ENCODE measurements around the gene ZNF766. TPM values are rescaled to one million over a fixed set of nuclear protein-coding genes. Genes with fewer than 3 reads are reported as not detected.

The ZNF766 gene
- total and polyA plus RNA-seq, 2 of the 13 experiments (the other 11 are each of a cell fraction or from before 2014, with no cell fraction given) = 5.2 to 10.3 TPM

GRCh38 chr19:52296773-52297600, 27.6 kb downstream of the ZNF766 start, which contains the start of gene ZNF480 (continued):
- TF ChIP-seq ZFP36L2 (CRISPR knock-in tag; IDR thresholded peaks at IDR 0.05) (no peak), FOXA1 (IDR thresholded peaks at IDR 0.05) (no peak), FOXA1 (CRISPR knock-in tag; IDR thresholded peaks at IDR 0.05) (no peak), GABPB1 (CRISPR knock-in tag; IDR thresholded peaks at IDR 0.05) (peak; percentile 77), MLXIP (CRISPR knock-in tag; IDR thresholded peaks at IDR 0.05; ENCODE audit: borderline replicate concordance) (no peak), KDM2A (CRISPR knock-in tag; IDR thresholded peaks at IDR 0.05; ENCODE audit: borderline replicate concordance, low read depth) (peak; percentile 5; the same call in 1 of the 2 replicates), MTA3 (CRISPR knock-in tag; IDR thresholded peaks at IDR 0.05) (no peak), ZC3H4 (CRISPR knock-in tag; IDR thresholded peaks at IDR 0.05; ENCODE audit: borderline replicate concordance) (no peak), ZNF550 (CRISPR knock-in tag; IDR thresholded peaks at IDR 0.05; ENCODE audit: borderline replicate concordance) (no peak), HOXA9 (CRISPR knock-in tag; IDR thresholded peaks at IDR 0.05; ENCODE audit: borderline replicate concordance) (0 out of 2 replicates have a peak, but pooled peaks have one; percentile 34), ATF2 (CRISPR knock-in tag; IDR thresholded peaks at IDR 0.05) (0 out of 2 replicates have a peak, but pooled peaks have one; percentile 8), ZSCAN29 (CRISPR knock-in tag; conservative IDR thresholded peaks at IDR 0.05) (peak; percentile 100), THAP7 (CRISPR knock-in tag; IDR thresholded peaks at IDR 0.05) (no peak), ZNF512B (CRISPR knock-in tag; IDR thresholded peaks at IDR 0.05; ENCODE audit: borderline replicate concordance) (no peak), AGO2 (optimal IDR thresholded peaks at IDR 0.05; ENCODE audit: low read depth, low read length) (peak; percentile 76), CREM (IDR thresholded peaks at IDR 0.05) (peak; percentile 22; the same call in 1 of the 2 replicates), CREM (CRISPR knock-in tag; IDR thresholded peaks at IDR 0.05) (no peak), MTERF4 (CRISPR knock-in tag; IDR thresholded peaks at IDR 0.05) (0 out of 2 replicates have a peak, but pooled peaks have one; percentile 39)
